Dendritic cell treated with granulocyte-macrophage colony-stimulating factor and Interleukin-4, amounts not matched to agents 40 ng/mL and 50 ng/mL, for 4 days (primary cell): ENCODE results near the gene MIB2.

Experiments used
- H3K27ac Mint-ChIP-seq: one replicate; pipeline ENCODE4 v1.8.0; 2022; ENCODE audit warnings: mild to moderate bottlenecking, mixed read lengths
- H3K27me3 Mint-ChIP-seq: one replicate; pipeline ENCODE4 v1.8.0; 2022; ENCODE audit warnings: mild to moderate bottlenecking, mixed read lengths
- H3K36me3 Mint-ChIP-seq: one replicate; pipeline ENCODE4 v1.8.0; 2022; ENCODE audit warnings: low read depth, mixed read lengths
- H3K4me1 Mint-ChIP-seq: one replicate; pipeline ENCODE4 v1.8.0; 2022; ENCODE audit warnings: low read depth, mixed read lengths
- H3K4me3 Mint-ChIP-seq: one replicate; pipeline ENCODE4 v1.8.0; 2022; ENCODE audit warnings: mild to moderate bottlenecking, moderate library complexity, mixed read lengths
- H3K9me3 Mint-ChIP-seq: one replicate; pipeline ENCODE4 v1.8.0; 2022; ENCODE audit warnings: mixed read lengths
- intact Hi-C: fragments of 100-400 bp; cut with micrococcal nuclease; formaldehyde crosslinking; loops from one replicate; pipeline ENCODE4 v1.15.0; 2022

The MIB2 gene

DNA sequence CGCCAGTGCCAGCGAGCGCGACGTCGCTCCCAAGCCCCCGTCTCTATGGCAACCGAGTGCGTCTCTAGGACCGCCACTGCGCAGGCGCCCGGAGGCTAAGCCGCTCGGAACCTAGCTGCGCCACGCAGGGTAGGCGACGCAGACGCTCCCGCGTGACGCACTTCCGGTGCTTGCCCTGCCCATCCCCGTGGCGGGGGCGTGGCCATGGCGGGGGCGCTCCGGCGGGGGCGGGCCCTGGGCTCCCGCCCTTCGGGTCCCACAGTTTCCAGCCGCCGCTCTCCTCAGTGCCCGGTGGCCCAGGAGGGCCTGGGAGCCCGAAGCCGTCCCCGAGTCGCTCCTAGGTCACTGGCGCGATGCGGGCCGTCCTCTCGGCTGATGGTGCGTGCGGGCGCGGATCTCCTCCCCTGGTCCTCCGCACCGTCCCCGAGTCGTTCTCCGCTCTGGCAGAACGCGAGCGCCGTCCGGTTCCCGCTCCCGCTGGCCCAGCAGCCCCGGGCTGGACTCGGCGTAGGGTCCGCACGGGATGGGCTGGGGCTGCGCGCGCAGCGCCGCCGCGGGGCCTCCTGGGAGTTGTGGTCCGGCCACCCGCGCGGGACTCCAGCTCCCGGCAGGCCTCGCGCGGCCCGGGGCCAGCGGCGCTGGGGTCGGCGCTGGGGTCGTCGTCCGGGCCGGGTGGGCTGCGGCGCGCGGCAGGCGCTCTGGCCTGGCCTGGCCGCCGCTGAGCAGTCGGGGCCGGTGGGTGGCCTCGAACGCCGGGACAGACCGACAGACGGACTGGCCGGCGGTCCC, at the start of gene MIB2:
MIB2 (plus strand) TSS at position 245 of the 789 bp plus-strand sequence. CDS start 7,953 bp downstream, outside the sequence.
- H3K4me1 Mint-ChIP-seq, result peaks cover 42% of the 10 kb centered on the region
- H3K4me3 Mint-ChIP-seq, result peak within 1 kb of the TSS; percentile 88
- H3K27ac Mint-ChIP-seq, result peak within 1 kb of the TSS; percentile 93
- H3K27me3 Mint-ChIP-seq, result no peaks in the 10 kb centered on the region
- intact Hi-C loops, result loop anchor here (1.0 to 5.0 kb wide), 3 partner anchors 8 to 103 kb away; partner anchors contain the start of genes ATAD3A and SSU72
- no peaks in the 10 kb centered on the region for H3K9me3 Mint-ChIP-seq
- H3K36me3 Mint-ChIP-seq, result peaks cover 35% of the 10 kb centered on the region

DNA sequence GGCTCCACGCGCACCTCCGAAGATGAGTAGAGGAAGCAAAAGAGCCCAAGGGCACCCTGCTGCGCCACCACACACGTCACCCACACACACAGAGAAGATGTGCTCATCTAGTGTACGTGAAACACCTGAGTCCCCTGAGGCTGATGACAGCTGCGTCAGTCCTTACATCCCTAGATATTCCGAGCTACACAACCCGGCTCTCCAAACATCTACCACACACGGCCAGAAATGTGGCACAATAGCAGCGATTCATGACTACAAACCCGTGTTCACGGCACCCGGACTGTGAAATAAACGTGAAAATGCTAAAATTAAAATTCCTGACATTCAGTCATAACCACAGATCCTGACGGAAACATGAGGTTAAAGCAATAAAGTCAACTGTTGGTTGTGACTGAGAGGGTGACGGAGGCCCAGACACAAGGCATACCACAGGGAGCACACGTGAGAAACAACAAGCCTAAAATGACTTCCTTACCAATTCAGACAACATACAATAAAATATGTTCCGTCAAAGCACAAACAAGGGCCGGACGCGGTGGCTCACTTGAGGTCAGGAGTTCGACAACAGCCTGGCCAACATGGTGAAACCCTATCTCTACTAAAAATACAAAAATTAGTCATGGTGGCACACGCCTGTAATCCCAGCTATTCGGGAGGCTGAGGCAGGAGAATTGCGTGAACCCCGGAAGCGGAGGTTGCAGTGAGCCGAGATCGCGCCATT, 48.0 kb upstream of the MIB2 start:
- no peak overlapping the region for H3K27ac Mint-ChIP-seq
- intact Hi-C loops, result no loop called here

DNA sequence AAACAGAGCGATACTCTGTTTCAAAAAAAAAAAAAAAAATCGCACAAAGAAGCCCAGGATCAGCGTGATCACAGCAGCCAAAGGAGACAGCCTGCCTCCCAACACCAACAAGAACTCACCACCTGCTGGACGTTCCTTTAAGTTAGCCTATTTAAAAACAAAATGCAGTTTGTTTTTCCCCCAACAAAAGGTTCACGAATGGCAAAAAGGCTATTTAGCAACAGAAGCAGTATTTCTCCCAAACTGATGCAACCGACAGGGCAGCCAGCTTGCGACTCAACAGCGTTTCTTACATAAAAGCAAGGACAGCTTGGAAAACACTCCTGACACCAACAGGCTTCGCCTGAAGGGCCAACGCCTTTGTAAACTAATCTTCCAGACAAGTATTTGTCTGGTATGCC, 47.4 kb upstream of the MIB2 start:
- no peaks in the 10 kb centered on the region for H3K9me3 Mint-ChIP-seq
- no peaks in the 10 kb centered on the region for H3K27me3 Mint-ChIP-seq
- peaks cover 77% of the 10 kb centered on the region for H3K36me3 Mint-ChIP-seq
- intact Hi-C loops, result no loop called here
- H3K27ac Mint-ChIP-seq, result no peak overlapping the region
- H3K4me1 Mint-ChIP-seq, result peaks cover 29% of the 10 kb centered on the region
- H3K4me3 Mint-ChIP-seq, result no peak overlapping the region

More for the DNA sequence above, 48.0 kb upstream of the MIB2 start:
- Mint-ChIP-seq H3K9me3 (no peaks in the 10 kb centered on the region), H3K27me3 (no peaks in the 10 kb centered on the region), H3K4me1 (peaks cover 29% of the 10 kb centered on the region), H3K36me3 (peaks cover 83% of the 10 kb centered on the region), H3K4me3 (no peak overlapping the region)

DNA sequence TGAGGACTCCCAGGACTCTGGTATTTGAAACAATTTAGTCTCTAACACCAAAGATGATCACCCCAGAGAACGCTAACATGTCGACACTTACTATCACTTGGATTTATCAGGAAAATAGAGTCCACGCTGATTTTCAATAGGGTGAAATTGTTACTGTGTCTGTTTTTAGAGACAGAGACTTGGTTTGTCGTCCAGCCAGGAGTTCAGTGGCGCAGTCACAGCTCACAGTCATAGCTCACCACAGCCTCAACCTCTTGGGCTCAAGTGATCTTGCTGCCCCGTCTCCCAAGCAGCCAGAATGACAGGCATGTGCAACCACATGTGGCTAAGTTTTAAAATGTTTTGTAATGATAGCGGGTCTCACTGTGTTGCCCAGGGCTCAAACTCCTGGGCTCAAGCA, 46.0 kb upstream of the MIB2 start:
- intact Hi-C loops, result no loop called here
- Mint-ChIP-seq H3K36me3 (peaks cover 75% of the 10 kb centered on the region), H3K4me1 (peaks cover 38% of the 10 kb centered on the region), H3K27ac (no peak overlapping the region), H3K27me3 (no peaks in the 10 kb centered on the region), H3K9me3 (no peaks in the 10 kb centered on the region), H3K4me3 (no peak overlapping the region)

DNA sequence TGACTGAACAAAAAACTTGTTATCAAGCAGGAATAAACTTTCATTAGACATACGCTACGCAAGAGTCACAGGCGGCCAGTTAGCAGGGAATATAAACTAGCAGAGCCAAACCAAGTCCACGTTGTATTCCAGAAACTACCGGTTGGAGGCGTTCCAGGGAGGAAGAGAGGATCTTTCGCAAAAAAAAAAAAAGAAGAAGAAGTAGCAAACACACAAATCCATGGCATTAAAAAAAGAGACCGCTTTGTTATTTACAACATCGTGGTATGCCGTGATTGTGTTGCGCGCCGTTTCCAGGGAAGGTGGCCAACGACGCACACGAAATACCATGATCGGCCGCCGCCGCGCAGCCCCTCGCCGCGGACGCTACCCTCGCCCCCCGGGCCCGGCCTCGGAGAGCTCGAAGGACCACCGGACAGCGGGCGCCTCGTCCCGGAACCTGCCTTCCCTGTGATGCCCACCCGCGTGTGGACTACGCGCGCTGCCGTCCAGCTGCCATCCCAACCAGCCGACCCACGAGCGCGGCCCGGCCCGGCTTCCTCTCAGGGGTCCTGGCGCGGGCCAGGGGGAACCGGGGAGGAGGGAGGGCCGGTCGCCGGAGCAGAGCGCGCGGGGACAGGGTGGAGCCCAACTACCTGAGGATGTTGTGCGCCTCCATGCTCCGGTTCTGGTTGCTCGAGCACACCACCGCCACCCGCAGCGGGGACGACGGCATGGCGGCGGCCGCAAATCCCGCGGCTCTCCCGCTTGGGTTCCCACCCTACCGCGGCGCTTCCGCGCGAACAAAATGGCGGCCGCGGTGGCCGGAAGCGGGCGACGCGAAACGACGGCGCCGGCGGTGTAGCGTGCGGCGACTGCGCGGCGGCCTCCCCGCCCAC, 41.2 kb upstream of the MIB2 start:
- Mint-ChIP-seq H3K4me1 (peaks cover 34% of the 10 kb centered on the region), H3K27me3 (peaks cover 14% of the 10 kb centered on the region), H3K9me3 (no peaks in the 10 kb centered on the region), H3K36me3 (peaks cover 47% of the 10 kb centered on the region), H3K4me3 (peak overlapping the region; percentile 89), H3K27ac (peak overlapping the region; percentile 98)
- intact Hi-C loops, result loop anchor here (1.0 kb wide), 1 partner anchor 41 kb away; the partner anchor contains the start of gene MIB2

DNA sequence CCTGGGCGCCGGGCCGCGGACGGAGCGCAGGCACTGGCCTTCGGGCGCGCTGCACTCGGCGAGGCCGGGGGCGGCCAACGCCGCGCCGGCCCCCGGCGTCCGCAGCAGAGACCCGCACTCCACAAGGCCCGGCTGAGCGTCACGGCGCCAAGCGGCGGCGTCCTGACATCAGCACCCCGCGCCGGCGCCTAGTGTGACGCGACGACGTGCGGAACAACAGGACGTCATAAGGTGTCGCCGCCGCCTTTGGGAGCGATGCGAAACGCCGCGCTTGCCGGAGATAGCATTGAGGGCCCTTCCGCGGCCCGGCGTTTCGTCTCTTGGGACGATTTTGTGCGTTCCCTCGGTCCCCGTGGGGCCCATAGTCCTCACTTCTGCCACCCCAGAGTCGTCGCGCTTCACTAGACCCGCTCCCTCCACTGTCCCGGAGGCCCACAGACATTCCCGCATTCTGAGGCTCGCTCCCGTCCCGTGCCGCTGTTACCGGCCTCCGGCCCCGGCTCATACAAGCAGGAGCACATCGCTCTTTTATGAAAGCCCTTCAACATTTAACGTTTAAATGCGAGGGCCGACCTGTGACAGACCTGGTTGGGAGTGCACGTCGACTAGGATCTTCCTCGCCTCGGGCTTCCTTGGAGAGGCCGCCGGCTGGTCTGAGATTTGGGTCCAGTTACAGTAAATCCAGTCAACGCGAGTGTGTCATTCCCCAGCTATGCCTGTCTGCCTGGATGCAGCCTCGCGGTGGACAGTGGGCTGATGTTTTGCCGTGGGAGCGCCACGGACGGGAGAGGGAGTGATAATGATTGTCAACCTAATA, 40.4 kb upstream of the MIB2 start, which contains the start of gene SSU72:
SSU72 (minus strand) TSS at position 143 of the 817 bp plus-strand sequence. CDS start 306 bp downstream, outside the sequence.
- Mint-ChIP-seq H3K36me3 (peaks cover 38% of the 10 kb centered on the region), H3K27ac (peak within 1 kb of the TSS; percentile 98), H3K4me1 (peaks cover 27% of the 10 kb centered on the region), H3K27me3 (peaks cover 17% of the 10 kb centered on the region), H3K9me3 (no peaks in the 10 kb centered on the region), H3K4me3 (peak within 1 kb of the TSS; percentile 93)
- intact Hi-C loops, result loop anchor here (1.0 kb wide), 1 partner anchor 40 kb away; the partner anchor contains the start of gene MIB2

DNA sequence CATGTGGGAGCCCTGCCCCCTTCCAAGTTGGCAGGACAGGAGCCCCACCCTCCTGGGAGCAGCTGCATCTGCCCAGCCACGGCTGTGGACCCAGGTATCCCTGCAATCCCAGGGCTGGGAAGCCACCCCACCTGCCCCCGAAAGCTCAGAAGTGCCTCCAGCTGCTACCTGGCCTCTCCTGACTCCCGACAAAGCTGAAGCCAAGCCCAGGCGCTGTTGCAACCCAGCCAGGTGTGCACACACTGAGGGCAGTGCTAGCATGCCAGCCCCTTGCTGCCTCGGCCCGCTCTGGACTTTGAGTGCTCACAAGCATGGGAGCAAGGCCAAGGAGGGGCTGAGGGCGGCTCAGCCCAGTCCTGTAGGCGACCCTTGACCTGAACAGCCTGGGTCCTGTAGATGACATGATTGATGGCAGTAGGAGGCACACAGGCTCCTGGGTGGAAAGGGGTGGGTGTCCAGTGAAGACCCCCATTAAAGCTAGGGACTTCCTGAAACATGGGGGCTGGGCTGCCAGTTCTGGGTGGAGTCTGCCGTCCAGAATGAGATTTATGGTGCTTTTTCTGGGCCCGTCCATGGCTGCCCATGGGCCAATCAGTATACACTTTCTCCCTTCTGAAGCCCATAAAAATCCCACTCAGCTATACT, 37.8 kb upstream of the MIB2 start:
- no peaks in the 10 kb centered on the region for H3K9me3 Mint-ChIP-seq
- no peak overlapping the region for H3K27ac Mint-ChIP-seq
- peaks cover 20% of the 10 kb centered on the region for H3K36me3 Mint-ChIP-seq
- intact Hi-C loops, result no loop called here
- no peak overlapping the region for H3K4me3 Mint-ChIP-seq
- H3K27me3 Mint-ChIP-seq, result peaks cover 33% of the 10 kb centered on the region
- H3K4me1 Mint-ChIP-seq, result peaks cover 16% of the 10 kb centered on the region

DNA sequence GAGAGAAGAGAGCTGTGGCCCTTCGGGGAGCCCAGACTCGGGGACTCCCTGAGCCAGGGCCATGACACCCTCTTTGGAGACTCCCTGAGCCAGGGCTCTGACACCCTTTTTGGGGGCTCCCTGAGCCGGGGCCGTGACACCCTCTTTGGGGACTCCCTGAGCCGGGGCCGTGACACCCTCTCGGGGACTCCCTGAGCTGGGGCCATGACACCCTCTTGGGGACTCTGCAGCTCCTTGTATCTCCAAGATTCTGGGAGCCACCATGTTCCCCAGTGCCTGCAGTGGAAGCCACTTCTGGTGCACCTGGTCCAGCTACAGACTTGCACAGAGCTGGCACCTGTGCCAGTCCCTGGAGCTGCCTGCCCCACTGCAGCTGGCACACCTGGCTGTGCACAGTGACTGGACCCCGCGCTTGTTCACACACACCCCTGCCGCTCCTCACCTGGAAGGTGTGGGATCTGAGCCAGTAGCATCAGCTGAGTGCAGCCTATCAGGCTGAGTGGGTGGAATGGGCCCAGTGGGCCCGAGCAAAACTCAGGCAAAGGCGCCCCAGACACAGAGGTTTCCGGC, 36.8 kb upstream of the MIB2 start:
- Mint-ChIP-seq H3K27ac (no peak overlapping the region), H3K27me3 (peaks cover 39% of the 10 kb centered on the region), H3K36me3 (peaks cover 16% of the 10 kb centered on the region), H3K4me3 (no peak overlapping the region), H3K4me1 (peaks cover 11% of the 10 kb centered on the region), H3K9me3 (no peaks in the 10 kb centered on the region)
- intact Hi-C loops, result no loop called here

DNA sequence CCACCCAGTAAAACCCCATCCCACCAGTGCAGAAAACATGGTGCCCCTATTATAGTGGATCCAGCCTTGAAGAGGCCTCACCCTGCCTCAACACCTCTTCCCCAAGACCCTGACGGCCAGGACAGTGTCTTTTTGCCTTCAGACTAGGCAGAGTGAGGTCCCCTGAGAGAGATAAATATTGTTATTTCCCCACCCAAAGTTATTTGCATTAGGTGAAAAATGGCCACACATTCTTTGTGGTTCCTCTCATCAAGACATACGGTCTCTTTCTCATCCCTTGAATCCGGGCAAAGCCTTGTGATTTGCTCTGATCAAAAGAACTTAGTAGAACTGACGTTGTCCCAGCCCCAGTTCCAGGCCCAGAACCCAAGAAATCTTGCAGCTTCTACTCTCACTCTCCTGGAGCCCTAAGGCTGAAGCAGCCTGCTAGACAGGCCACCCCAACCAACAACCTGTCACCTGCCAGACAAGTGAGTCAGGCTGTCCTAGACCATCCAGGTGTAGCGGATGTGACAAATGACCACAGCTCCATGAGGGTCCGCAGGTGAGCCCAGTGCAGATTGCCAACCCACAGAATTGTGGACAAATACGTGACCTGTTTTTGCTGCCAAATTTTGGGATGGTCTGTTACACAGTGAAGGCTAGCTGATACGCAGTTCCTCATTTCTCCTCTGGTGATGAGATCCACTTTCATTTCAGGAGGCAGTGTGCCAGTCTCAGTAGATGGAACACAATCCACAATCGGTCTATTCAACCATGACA, 32.5 kb upstream of the MIB2 start:
- Mint-ChIP-seq H3K36me3 (no peaks in the 10 kb centered on the region), H3K27ac (no peak overlapping the region), H3K4me1 (no peaks in the 10 kb centered on the region), H3K27me3 (peaks cover 63% of the 10 kb centered on the region), H3K9me3 (no peaks in the 10 kb centered on the region), H3K4me3 (no peak overlapping the region)
- intact Hi-C loops, result no loop called here

DNA sequence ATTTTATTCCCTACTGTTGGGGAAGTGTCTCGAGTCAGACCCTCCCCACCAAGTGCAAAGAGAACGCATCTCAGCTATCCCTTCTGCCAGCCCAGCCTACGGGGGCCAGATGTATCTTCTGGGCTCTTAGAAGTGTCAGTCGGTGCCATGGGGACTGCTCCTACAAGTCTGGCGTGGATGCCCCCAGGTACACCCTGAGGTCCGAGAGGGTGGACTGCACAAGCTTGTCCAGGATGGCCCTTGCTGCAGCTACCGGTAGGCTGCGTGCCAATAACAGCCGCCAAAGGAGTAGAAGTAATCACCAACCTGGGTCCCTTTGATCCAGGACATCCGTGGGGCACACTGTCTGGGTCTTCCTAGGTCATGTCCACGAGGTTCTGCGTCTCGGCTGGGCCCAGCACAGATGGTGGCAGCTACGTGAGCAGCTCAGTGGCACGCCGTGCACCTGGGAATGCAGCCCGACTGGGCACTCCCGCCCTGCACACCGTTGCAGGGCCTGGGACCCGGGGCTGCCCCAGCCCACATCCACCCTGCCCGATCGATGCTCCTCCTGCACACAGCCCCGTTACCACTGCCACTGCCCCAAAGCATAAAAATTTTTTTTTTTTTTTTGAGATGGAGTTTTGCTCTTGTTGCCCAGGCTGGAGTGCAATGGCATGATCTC, 31.8 kb upstream of the MIB2 start:
- peaks cover 59% of the 10 kb centered on the region for H3K27me3 Mint-ChIP-seq
- H3K4me3 Mint-ChIP-seq, result no peak overlapping the region
- intact Hi-C loops, result no loop called here
- no peaks in the 10 kb centered on the region for H3K36me3 Mint-ChIP-seq
- no peaks in the 10 kb centered on the region for H3K4me1 Mint-ChIP-seq
- H3K27ac Mint-ChIP-seq, result no peak overlapping the region
- H3K9me3 Mint-ChIP-seq, result no peaks in the 10 kb centered on the region

DNA sequence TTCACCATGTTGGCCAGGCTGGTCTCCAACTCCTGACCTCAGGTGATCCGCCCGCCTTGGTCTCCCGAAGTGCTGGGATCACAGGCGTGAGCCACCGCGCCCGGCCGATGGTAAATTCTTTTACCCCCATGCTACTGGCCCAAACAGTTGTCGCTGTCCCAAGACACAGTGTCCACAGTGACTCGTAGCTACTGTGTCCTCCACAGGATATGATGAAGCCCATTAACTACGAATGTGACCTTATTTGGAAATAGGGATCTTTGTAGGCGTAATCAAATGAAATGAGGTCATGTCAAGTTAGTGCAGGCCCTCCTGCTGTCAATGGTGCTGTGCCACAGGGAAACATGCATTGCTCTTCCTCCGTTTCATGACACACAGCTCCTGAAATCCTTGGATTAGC, 23.8 kb upstream of the MIB2 start:
- Mint-ChIP-seq H3K9me3 (no peaks in the 10 kb centered on the region), H3K36me3 (no peaks in the 10 kb centered on the region), H3K4me3 (no peak overlapping the region), H3K27me3 (peaks cover 16% of the 10 kb centered on the region), H3K27ac (no peak overlapping the region), H3K4me1 (no peaks in the 10 kb centered on the region)
- intact Hi-C loops, result no loop called here
